ENCODE results near the gene FOSL2.

Gene FOSL2

DNA sequence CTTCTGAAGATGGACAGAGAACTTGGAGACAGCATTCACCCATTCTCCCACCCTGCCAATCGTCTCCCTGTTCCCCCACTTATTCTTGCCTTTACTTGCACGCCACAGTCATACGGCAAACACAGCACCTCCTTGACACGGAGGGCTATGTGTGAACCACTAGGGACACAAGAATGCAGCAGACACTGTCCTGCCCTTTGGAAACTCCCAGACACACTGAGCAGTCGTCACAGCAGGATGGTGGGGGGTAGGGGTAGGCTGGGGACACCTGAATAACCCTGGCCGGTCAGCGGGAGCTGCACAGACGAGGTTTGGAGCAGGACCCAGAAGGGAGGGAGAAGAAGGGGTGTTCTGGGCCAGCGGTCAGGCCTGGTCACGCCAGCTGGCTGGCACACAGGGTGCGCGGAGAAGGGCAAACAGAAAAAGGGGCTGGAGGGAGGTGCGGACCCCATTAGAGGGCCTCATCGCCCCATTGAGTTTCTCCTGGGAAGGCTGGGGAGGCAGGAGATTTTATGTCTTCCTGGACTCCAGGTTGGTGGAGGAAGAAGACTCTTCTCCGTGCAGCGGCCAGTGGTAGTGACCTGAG is 40.0 kb upstream of the FOSL2 start:
- Histone ChIP-seq H3K4me1 (ENCODE audit: insufficient read depth, low read length, poor library complexity, severe bottlenecking) (peaks cover 23% of the 10 kb centered on the region), H3K79me2 (ENCODE audit: insufficient read depth, low read length) (no peaks in the 10 kb centered on the region), H2AFZ (ENCODE audit: low read length) (no peak overlapping the region), H3K9me2 (replicated peaks; ENCODE audit: low read depth, low read length) (no peaks in the 10 kb centered on the region), H3K27me3 (ENCODE audit: insufficient read depth, low read length, poor library complexity, severe bottlenecking) (no peaks in the 10 kb centered on the region), H3K9ac (ENCODE audit: low read depth, low read length, poor library complexity, severe bottlenecking) (no peak overlapping the region), H3K4me2 (ENCODE audit: low read depth, low read length, poor library complexity, severe bottlenecking) (no peak overlapping the region), H3K36me3 (ENCODE audit: insufficient read depth, low read length) (no peaks in the 10 kb centered on the region), H4K20me1 (ENCODE audit: insufficient read depth, low read length, poor library complexity, severe bottlenecking) (no peaks in the 10 kb centered on the region), H3F3A (ENCODE audit: low read depth) (no peaks in the 10 kb centered on the region), H3K4me3 (ENCODE audit: low read length, poor library complexity, severe bottlenecking) (no peak overlapping the region), H3K9me3 (ENCODE audit: insufficient read depth, low read depth, low read length) (no peaks in the 10 kb centered on the region)
- no peak for TF ChIP-seq CTCF (conservative IDR thresholded peaks at IDR 0.05; ENCODE audit: low read length)
- TF ChIP-seq EZH2phosphoT487 (IDR thresholded peaks at IDR 0.05; ENCODE audit: borderline replicate concordance): no peak

GRCh38 chr2:28354920-28355520 is 37.6 kb upstream of the FOSL2 start:
- Histone ChIP-seq H3K4me3 (ENCODE audit: low read length, poor library complexity, severe bottlenecking) (no peak overlapping the region), H4K20me1 (ENCODE audit: insufficient read depth, low read length, poor library complexity, severe bottlenecking) (no peaks in the 10 kb centered on the region), H3K4me1 (ENCODE audit: insufficient read depth, low read length, poor library complexity, severe bottlenecking) (peaks cover 37% of the 10 kb centered on the region), H3K9ac (ENCODE audit: low read depth, low read length, poor library complexity, severe bottlenecking) (peak overlapping the region; percentile 46), H3F3A (ENCODE audit: low read depth) (no peaks in the 10 kb centered on the region), H3K36me3 (ENCODE audit: insufficient read depth, low read length) (no peaks in the 10 kb centered on the region), H3K27me3 (ENCODE audit: insufficient read depth, low read length, poor library complexity, severe bottlenecking) (no peaks in the 10 kb centered on the region), H2AFZ (ENCODE audit: low read length) (no peak overlapping the region), H3K4me2 (ENCODE audit: low read depth, low read length, poor library complexity, severe bottlenecking) (no peak overlapping the region), H3K9me3 (ENCODE audit: insufficient read depth, low read depth, low read length) (no peaks in the 10 kb centered on the region), H3K79me2 (ENCODE audit: insufficient read depth, low read length) (no peaks in the 10 kb centered on the region), H3K9me2 (replicated peaks; ENCODE audit: low read depth, low read length) (no peaks in the 10 kb centered on the region)
- no peak for TF ChIP-seq CTCF (conservative IDR thresholded peaks at IDR 0.05; ENCODE audit: low read length)
- TF ChIP-seq EZH2phosphoT487 (IDR thresholded peaks at IDR 0.05; ENCODE audit: borderline replicate concordance): no peak

GRCh38 chr2:28355521-28356094 is 37.0 kb upstream of the FOSL2 start:
- Histone ChIP-seq H3K9me3 (ENCODE audit: insufficient read depth, low read depth, low read length) (no peaks in the 10 kb centered on the region), H3F3A (ENCODE audit: low read depth) (no peaks in the 10 kb centered on the region), H3K4me1 (ENCODE audit: insufficient read depth, low read length, poor library complexity, severe bottlenecking) (peaks cover 43% of the 10 kb centered on the region), H4K20me1 (ENCODE audit: insufficient read depth, low read length, poor library complexity, severe bottlenecking) (no peaks in the 10 kb centered on the region), H3K4me3 (ENCODE audit: low read length, poor library complexity, severe bottlenecking) (no peak overlapping the region), H3K9ac (ENCODE audit: low read depth, low read length, poor library complexity, severe bottlenecking) (peak overlapping the region; percentile 46), H3K4me2 (ENCODE audit: low read depth, low read length, poor library complexity, severe bottlenecking) (no peak overlapping the region), H3K36me3 (ENCODE audit: insufficient read depth, low read length) (no peaks in the 10 kb centered on the region), H3K79me2 (ENCODE audit: insufficient read depth, low read length) (peaks cover 3% of the 10 kb centered on the region; the same call in 1 of the 2 replicates), H3K27me3 (ENCODE audit: insufficient read depth, low read length, poor library complexity, severe bottlenecking) (no peaks in the 10 kb centered on the region), H3K9me2 (replicated peaks; ENCODE audit: low read depth, low read length) (no peaks in the 10 kb centered on the region), H2AFZ (ENCODE audit: low read length) (no peak overlapping the region)
- TF ChIP-seq EZH2phosphoT487 (IDR thresholded peaks at IDR 0.05; ENCODE audit: borderline replicate concordance): no peak
- no peak for TF ChIP-seq CTCF (conservative IDR thresholded peaks at IDR 0.05; ENCODE audit: low read length)

Data from Loucy (cell line).